GM21737 (cell line): ENCODE data around the gene APOD.

ENCODE experiments used
- ATAC-seq: cut with Tn5 transposase; IDR thresholded peaks from one replicate; pipeline ENCODE4 v1.9.1; 2021; ENCODE audit warnings: mild to moderate bottlenecking, moderate library complexity; ENCODE audit not compliant: unreplicated experiment

APOD gene

GRCh38 chr3:195557322-195557721 is 26.4 kb downstream of the APOD start:
- no peak for ATAC-seq

- no peak for ATAC-seq
These were observed 27.4 kb downstream of the APOD start for GRCh38 chr3:195556390-195556789.

GRCh38 chr3:195555110-195555509 is 28.6 kb downstream of the APOD start:
- no peak for ATAC-seq

- ATAC-seq: no peak
These were observed 29.3 kb downstream of the APOD start for GRCh38 chr3:195554458-195554857.

- ATAC-seq: no peak
These were observed 30.5 kb downstream of the APOD start for GRCh38 chr3:195553268-195553667.

GRCh38 chr3:195551381-195551978 is 32.3 kb downstream of the APOD start:
- no peak for ATAC-seq

GRCh38 chr3:195550723-195551122 is 33.0 kb downstream of the APOD start:
- ATAC-seq: peak; percentile 35

- peak; percentile 79 for ATAC-seq
These were observed 33.7 kb downstream of the APOD start for GRCh38 chr3:195549931-195550519.

- no peak for ATAC-seq
These were observed 34.8 kb downstream of the APOD start for GRCh38 chr3:195548987-195549386.

- ATAC-seq: no peak
These were observed 35.2 kb downstream of the APOD start for GRCh38 chr3:195548501-195548900.

GRCh38 chr3:195548006-195548405 is 35.7 kb downstream of the APOD start:
- no peak for ATAC-seq

- no peak for ATAC-seq
These were observed 37.6 kb downstream of the APOD start for GRCh38 chr3:195546130-195546560.

GRCh38 chr3:195544634-195545033 is 39.1 kb downstream of the APOD start:
- no peak for ATAC-seq

- ATAC-seq: no peak
These were observed 39.6 kb downstream of the APOD start for GRCh38 chr3:195544230-195544536.

GRCh38 chr3:195543500-195544229 is 40.1 kb downstream of the APOD start:
- ATAC-seq: no peak

- ATAC-seq: peak; percentile 86
These were observed 40.8 kb downstream of the APOD start, which contains the start of gene PPP1R2 for GRCh38 chr3:195542698-195543499. Gene PPP1R2, minus strand, starts transcription at chr3:195543325. Its CDS starts 300 bp downstream, at chr3:195543025.

- ATAC-seq: no peak
These were observed 41.4 kb downstream of the APOD start for GRCh38 chr3:195542316-195542697.

- ATAC-seq: no peak
These were observed 43.2 kb downstream of the APOD start for GRCh38 chr3:195540511-195540910.

GRCh38 chr3:195540027-195540426 is 43.7 kb downstream of the APOD start:
- no peak for ATAC-seq

- ATAC-seq: no peak
These were observed 44.3 kb downstream of the APOD start for GRCh38 chr3:195539479-195539878.

GRCh38 chr3:195537995-195538394 is 45.7 kb downstream of the APOD start:
- ATAC-seq: peak; percentile 44
